ENCODE data around the gene CCDC127.
"Not testable (repeated sequence)": the region's sequence is repeated elsewhere in the genome, so short reads cannot be mapped to it uniquely, and the experiment has no call there.

The CCDC127 gene

GRCh38 chr5:217494-218456, at the start of gene CCDC127, which contains the start of gene SDHA:
TSS of gene CCDC127 (minus strand) at chr5:218153. CDS start at chr5:216849, 1,304 bp downstream.
TSS of gene SDHA (plus strand) at chr5:218320. CDS start at chr5:218356, 36 bp downstream.
- peak; percentile 94 for DNase-seq (ENCODE audit: low read depth, low spot score)

DNA sequence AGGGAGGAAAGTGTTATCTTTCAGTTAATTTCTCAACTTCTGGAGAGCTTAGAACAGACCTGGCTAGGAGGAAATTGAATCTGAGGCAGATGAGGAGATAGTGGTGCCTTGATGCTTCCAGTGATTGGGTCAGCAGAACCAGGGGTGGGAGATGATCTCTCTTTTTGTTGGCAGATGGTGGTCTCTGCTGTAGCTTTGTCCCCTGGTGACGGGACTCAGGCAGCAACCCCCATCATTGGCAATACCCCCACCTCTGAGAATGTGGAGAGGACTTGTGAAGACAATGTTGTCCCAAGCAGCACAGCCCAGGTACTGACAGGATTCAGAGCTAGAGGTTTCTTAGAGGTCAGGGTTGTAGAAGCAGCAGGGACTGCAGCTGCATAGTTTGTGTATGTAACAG, 49.8 kb upstream of the CCDC127 start:
- no peak for DNase-seq (ENCODE audit: low read depth, low spot score)

DNA sequence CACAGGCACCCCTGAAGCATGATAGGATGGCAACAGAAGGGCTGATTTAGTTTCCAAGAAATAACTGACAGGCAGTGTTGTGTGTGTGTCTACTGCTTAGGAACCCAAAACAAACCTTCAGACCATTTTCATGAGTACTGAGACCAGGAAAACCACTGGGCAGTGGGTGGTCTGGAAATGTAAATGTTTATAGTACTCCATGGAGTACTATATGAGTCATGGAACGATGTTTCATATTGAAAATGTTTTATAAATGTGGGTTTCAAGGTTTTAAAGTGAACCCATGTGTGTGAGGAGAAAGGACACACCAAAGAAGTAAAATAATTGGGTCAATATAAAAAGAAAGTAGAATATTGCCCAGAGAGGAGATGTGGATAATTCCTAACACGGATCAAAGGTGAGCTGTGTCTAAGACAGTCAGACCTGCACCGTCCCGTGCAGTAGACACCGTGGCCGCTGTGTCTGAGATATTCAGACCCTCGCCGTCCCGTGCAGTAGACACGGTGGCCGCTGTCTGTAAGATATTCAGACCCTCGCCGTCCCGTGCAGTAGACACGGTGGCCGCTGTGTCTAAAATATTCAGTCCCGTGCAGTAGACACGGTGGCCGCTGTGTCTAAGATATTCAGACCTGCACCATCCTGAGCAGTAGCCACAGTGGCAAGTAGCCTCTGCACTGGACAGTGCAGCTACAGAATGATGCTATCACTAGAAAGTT, 48.5 kb upstream of the CCDC127 start:
- not testable (repeated sequence) for DNase-seq (ENCODE audit: low read depth, low spot score)

DNA sequence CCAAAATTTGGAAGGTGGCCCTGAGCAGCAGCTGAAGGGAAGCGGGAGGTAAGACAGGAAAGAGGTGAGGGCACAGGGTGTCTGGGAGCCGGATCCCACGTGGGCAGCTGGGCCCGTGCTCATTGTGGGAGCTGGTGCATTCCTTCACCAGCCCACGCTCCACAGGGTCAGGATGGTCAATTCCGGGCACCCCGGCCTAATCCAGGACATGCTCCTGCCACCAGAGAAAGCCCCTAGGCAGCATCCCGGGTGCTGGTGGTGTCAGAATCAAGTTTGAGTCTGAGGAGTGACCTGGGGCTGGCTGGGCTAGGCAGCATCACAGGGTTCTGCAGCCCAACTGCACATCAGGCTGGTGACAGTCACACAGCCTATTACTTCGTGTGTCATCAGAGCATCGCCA, 46.4 kb upstream of the CCDC127 start:
- DNase-seq (ENCODE audit: low read depth, low spot score): no peak

DNA sequence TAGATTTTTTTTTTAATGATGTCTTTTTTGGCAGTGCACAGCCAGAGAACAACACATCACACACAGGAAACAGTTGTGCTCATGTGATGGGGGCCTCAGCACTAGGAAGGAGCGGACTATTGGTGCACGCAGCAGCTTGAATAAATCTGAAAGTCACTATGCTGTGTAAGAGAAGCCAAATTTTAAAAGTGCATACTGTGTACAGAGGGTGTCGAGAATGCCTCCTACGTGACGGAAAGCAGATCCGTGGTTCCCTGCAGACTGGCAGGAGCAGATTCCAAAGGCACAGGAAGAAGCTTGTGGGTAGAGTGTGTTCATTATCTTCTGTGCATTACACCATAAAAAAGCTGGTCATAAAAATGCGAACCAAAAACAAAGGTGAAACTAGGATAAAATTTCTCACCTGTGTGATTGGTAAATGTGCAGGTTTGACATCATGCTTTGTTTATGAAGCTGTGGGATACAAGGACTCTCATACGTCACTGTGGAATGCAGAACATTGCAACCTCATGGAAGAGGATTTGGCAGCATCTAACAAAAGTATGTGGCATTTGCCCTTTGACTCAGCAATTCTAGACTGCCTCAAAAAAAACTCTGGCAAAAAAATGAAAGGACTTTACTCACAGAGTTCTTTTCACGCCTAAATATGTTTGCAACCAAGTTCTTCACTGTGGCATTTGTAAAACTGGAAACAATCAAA, 45.5 kb upstream of the CCDC127 start:
- not testable (repeated sequence) for DNase-seq (ENCODE audit: low read depth, low spot score)

- no peak for DNase-seq (ENCODE audit: low read depth, low spot score)
These were observed 39.2 kb upstream of the CCDC127 start for GRCh38 chr5:257148-257547.

DNA sequence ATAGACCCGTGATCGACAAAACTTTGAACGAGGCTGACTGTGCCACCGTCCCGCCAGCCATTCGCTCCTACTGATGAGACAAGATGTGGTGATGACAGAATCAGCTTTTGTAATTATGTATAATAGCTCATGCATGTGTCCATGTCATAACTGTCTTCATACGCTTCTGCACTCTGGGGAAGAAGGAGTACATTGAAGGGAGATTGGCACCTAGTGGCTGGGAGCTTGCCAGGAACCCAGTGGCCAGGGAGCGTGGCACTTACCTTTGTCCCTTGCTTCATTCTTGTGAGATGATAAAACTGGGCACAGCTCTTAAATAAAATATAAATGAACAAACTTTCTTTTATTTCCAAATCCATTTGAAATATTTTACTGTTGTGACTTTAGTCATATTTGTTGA, 38.4 kb upstream of the CCDC127 start:
- not testable (repeated sequence) for DNase-seq (ENCODE audit: low read depth, low spot score)

- not testable (repeated sequence) for DNase-seq (ENCODE audit: low read depth, low spot score)
These were observed 37.2 kb upstream of the CCDC127 start for GRCh38 chr5:255116-255515.

GRCh38 chr5:254322-254721, 36.4 kb upstream of the CCDC127 start:
- DNase-seq (ENCODE audit: low read depth, low spot score): not testable (repeated sequence)

DNA sequence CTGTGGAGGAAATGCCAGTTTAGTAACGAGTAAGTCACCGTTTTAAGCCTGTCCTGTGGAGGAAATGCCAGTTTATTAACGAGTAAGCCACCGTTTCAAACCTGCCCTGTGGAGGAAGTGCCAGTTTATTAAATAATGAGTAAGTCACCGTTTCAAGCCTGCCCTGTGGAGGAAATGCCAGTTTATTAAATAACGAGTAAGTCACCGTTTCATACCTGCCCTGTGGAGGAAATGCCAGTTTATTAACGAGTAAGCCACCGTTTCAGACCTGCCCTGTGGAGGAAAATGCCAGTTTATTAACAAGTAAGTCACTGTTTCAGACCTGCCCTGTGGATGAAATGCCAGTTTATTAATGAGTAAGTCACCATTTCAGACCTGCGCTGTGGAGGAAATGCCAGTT, 34.6 kb upstream of the CCDC127 start:
- DNase-seq (ENCODE audit: low read depth, low spot score): no peak

DNA sequence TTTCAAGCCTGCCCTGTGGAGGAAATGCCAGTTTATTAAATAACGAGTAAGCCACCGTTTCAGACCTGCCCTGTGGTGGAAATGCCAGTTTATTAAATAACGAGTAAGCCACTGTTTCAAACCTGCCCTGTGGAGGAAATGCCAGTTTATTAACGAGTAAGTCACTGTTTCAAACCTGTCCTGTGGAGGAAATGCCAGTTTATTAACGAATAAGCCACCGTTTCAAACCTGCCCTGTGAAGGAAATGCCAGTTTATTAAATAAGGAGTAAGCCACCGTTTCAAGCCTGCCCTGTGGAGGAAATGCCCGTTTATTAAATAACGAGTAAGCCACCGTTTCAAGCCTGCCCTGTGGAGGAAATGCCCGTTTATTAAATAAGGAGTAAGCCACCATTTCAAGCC, 34.0 kb upstream of the CCDC127 start:
- DNase-seq (ENCODE audit: low read depth, low spot score): not testable (repeated sequence)

DNA sequence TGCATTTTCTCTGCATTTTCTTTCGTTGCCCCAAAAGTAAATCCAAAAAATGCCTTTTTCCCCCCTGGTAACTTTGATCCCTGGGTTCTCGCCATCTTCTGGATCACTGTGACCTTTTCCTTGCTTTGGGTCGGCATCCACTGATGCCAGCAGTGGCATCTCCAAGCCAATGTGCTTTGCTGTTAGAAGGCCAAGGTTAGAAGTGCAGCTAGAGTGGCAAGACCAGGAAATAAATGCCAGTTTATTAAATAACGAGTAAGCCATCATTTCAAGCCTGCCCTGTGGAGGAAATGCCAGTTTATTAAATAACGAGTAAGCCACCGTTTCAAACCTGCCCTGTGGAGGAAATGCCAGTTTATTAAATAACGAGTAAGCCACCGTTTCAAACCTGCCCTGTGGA, 33.6 kb upstream of the CCDC127 start:
- not testable (repeated sequence) for DNase-seq (ENCODE audit: low read depth, low spot score)

DNA sequence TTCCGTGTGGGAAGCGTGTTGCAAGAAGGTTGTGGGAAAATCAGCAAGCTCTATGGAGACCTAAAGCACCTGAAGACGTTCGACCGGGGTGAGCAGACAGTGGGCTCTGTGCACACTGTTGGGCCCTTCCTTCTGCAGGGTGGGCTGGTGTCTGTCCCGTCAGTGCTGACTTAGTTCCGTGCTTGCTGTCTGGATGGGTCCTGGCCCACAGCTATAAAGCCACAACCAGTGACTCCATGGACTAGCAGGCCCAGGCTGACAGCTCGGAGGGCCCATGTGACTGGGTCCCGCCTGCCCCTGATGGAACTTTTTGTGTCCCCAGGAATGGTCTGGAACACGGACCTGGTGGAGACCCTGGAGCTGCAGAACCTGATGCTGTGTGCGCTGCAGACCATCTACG, 33.1 kb upstream of the CCDC127 start:
- not testable (repeated sequence) for DNase-seq (ENCODE audit: low read depth, low spot score)

- not testable (repeated sequence) for DNase-seq (ENCODE audit: low read depth, low spot score)
These were observed 32.4 kb upstream of the CCDC127 start for GRCh38 chr5:250396-250795.

DNA sequence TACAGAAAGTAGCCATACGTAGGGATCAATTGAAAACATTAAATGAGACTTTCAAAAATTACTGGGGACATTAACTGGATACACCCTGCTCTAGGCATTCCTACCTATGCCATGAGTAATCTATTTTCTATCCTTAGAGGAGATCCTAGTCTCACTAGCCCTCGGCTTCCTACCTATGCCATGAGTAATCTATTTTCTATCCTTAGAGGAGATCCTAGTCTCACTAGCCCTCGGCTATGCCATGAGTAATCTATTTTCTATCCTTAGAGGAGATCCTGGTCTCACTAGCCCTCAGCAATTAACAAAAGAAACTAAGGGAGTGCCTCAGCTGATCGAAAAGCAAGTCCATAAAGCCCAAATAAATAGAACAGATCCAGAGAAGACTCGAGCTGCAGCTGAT, 27.8 kb upstream of the CCDC127 start:
- not testable (repeated sequence) for DNase-seq (ENCODE audit: low read depth, low spot score)

GRCh38 chr5:243683-244367, 25.9 kb upstream of the CCDC127 start:
- DNase-seq (ENCODE audit: low read depth, low spot score): not testable (repeated sequence)

GRCh38 chr5:241045-241669, 23.2 kb upstream of the CCDC127 start:
- DNase-seq (ENCODE audit: low read depth, low spot score): not testable (repeated sequence)

GRCh38 chr5:240550-240949, 22.6 kb upstream of the CCDC127 start:
- DNase-seq (ENCODE audit: low read depth, low spot score): not testable (repeated sequence)

GRCh38 chr5:237931-238330, 20.0 kb upstream of the CCDC127 start:
- DNase-seq (ENCODE audit: low read depth, low spot score): not testable (repeated sequence)

GRCh38 chr5:235527-235926, 17.6 kb upstream of the CCDC127 start:
- DNase-seq (ENCODE audit: low read depth, low spot score): not testable (repeated sequence)

- DNase-seq (ENCODE audit: low read depth, low spot score): no peak
These were observed 16.5 kb upstream of the CCDC127 start for GRCh38 chr5:234450-234849.

Measured in ELF-1 (cell line).